Measurements from ENCODE around the gene PSMD3.

The PSMD3 gene

DNA sequence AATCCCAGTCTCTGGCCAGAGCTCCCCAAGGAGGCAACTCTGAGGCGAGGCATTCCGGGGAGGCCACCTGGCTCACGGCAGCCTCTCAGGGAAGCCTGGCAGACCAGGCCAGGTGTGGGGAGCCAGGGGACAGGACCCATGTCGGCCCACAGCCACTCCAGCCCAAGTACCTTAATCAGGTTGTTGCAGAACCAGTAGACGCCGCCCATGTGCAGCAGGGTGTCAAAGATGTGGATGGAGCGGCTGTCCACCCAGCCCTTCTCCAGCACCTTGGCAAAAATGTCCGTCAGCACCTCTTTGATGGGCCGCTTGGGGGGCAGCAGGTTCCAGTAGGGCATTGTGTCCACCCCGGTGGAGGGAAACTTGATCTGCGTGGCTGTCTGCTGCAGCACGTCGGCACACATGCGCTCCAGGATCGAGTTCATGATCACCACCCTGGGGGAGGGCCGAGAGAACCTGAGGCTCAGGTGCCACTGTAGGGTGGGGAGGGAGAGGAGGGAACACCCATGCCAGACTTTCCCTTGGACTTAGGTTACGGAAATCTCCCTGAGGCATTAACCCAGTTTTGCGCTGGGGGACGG lies 42.4 kb downstream of the PSMD3 start:
- DNase-seq (ENCODE audit: low spot score) = no peak

DNA sequence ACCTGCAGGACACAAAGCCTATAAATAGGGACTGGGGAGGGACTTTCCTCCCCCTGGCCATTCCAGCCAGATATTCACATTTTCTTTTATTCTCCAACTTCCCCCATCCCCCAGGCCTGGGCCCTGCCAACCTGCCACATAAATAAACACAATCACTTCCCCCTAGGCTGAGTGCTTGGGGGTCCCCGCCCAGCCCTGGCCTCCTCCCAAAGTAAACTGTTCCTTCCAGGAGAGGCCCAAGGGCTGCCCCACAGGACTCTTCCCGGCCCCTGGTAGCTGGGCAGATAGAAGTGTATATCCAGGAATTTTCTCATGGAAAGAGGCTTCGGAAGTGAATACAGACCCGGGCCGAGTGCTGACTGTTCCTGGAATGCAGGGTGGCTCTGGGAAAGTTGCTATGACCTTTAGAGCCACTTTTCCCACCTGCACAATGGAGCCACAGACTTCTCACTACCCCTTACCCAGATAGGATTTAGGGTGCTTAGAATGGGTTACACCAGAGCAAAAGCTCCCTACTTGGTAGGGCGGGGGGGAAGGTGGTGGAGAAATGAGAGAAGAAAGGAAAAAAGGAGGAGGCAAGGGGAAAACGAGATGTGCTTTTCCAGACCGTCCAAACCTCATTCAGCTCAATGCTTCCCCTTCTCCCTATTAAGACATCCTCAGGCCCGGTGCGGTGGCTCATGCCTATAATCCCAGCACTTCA lies 43.1 kb downstream of the PSMD3 start:
- DNase-seq (ENCODE audit: low spot score) = no peak

DNA sequence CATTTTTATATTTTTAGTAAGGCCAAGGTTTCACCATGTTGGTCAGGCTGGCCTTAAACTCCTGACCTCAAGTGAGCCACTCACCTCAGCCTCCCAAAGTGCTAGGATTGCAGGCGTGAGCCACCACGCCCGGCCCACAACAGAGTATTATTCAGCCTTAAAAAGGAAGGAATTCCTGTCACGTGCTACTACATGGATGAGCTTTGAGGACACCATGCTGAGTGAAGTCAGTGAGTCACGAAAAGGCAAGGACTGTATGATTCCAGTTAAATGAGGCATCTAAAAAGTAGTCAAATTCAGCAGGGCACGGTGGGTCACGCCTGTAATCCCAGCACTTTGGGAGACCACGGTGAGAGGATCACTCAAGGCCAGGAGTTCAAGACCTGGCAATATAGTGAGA lies 44.3 kb downstream of the PSMD3 start:
- DNase-seq (ENCODE audit: low spot score) = no peak

DNA sequence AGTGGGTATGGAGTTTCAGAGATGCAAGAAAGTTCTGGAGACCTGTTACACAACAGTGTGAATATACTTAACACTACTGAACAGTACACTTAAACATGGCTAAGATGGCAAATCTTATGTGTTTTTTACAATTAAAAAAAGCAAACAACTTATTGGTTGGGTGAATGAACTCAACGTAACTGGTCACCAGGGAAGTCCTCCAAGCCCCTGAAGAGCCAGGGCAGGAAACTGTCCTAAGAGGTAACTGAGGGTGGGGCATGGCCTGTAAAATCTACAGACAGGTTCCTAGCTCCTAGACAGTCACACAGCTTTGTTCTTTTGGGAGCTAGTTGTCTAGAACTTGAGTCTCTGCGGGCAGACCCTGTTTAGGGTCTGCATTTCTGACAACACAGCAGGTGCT lies 45.0 kb downstream of the PSMD3 start:
- no peak for DNase-seq (ENCODE audit: low spot score)

DNA sequence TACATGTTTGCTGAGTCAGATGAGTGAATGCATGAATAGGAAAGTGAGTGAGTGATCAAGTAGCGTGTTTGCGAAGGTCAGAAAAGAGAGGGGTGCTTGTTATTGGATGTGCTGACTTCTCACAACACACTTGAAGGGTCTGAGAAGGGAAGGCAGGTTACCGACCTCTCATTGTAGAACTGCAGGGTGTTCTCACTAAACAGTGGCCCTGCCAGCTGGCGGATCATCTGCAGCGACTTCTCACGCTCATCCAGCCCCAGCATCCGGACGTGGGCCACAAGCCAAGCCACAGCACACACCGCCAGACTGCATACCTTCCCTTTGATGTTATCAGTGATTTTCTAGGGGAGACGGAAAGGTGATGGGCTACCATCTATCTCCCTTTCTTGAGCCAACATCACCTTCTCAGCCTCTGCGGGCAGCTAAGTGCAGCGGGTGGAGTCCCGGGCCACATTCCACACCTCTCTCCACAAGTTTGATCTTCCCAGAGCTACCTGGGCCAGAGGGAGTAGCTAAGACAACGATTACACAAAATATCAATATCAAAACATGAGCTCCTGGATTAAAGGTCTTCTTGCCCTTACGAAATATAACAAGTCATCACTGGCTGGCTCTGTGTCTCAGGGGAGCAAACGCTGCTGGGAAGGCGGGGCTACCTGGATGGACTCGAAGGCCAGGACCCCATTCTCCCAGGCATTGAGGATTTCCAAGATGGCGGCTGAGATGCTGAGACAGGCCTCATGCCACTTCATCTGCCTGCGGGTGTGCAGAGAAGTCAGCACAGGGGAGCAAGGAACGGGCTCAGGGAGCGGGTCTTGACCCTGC lies 45.6 kb downstream of the PSMD3 start:
- DNase-seq (ENCODE audit: low spot score) = peak; percentile 22

DNA sequence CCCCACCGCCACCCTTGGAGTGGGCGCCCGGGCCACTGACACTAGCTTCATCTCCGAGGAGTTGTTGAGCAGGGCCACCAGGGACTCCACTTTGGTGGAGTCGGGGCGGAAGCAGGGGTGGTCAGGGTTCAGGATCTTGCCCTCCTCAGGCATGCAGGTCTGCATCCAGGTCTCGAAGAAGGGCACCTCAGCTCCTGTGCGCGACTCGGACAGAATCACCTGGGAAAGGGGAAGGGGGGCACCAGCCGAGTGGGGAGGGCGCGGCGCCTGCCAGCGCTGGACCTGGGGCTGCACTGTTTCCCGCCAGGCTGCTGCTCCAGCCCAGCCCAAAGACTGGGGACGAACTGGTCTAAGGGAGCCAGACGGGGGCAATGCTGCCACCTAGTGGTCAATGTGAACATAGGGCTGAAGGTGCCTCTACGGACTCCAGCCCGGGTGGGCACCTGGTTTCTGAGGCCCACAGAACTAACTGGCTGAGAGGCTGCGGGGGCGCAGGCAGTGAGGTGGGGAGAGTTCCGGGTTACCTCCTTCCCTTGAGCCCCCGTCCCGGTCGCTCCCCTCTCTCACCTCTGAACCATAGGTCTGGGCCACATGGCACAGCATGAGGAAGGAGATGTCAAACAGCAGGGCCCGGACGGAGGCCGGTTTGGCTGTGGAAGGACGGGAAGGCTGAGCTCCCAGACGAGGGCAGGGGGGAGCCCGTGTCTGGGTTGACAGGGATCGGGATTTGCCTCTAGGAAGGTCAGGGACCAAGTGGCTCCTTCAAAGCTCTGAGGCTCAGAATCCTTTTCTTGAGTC lies 46.4 kb downstream of the PSMD3 start:
- DNase-seq (ENCODE audit: low spot score) = peak; percentile 81

DNA sequence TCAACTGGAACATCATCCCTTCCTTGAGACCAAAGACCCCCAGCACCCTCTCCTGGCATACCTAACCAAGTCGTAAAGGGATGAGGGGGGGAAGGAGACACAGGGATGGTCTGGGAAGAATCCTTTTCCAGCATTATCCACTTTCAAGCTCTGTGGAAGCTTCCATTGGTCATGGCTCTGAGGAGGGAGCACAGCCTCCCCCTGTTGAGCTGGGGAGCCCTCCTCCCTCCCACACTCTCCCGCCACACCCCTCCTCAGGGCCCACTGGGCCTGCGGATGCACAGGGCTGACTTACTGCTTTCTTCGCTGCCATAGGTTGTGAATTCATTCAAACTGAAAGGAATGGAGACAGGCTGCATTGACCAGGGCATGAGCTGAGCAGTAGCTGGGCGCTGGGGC lies 47.0 kb downstream of the PSMD3 start:
- no peak for DNase-seq (ENCODE audit: low spot score)

DNA sequence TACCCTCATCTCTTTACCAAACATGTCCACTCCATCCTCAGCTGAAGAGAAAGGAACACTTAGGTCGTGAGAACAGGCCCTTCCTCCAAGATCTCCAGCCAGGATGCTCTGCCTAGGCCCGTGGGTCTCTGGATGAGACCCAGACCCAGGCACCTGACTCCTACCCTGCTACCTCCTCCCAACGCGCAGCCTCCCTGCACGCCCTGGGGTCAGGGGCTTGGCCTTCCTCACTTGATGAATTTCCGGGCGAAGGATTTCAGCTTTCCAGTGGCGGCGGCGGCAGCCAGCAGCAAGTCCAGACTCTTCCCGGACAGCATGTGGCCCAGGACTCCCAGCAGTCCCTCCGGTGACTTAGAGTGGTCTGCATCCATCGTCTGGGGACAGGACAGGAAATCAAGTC lies 48.0 kb downstream of the PSMD3 start:
- DNase-seq (ENCODE audit: low spot score) = no peak

DNA sequence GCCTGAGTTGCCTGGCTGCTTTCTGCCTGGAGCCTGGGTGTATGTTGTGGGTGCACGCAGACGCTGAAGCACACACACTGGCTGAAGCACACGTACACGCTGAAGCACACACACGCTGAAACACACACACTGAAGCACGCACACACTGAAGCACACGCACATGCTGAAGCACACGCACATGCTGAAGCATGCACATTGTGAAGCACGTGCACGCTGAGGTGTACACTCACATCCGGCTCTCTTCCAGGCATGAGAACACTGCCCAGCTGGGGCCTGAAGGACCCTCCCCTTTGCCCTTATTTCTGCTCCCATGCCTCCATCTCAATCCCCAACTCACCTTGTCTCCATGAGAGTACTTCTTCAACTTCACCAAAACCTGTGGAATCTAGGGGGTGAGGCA lies 51.1 kb downstream of the PSMD3 start:
- no peak for DNase-seq (ENCODE audit: low spot score)

DNA sequence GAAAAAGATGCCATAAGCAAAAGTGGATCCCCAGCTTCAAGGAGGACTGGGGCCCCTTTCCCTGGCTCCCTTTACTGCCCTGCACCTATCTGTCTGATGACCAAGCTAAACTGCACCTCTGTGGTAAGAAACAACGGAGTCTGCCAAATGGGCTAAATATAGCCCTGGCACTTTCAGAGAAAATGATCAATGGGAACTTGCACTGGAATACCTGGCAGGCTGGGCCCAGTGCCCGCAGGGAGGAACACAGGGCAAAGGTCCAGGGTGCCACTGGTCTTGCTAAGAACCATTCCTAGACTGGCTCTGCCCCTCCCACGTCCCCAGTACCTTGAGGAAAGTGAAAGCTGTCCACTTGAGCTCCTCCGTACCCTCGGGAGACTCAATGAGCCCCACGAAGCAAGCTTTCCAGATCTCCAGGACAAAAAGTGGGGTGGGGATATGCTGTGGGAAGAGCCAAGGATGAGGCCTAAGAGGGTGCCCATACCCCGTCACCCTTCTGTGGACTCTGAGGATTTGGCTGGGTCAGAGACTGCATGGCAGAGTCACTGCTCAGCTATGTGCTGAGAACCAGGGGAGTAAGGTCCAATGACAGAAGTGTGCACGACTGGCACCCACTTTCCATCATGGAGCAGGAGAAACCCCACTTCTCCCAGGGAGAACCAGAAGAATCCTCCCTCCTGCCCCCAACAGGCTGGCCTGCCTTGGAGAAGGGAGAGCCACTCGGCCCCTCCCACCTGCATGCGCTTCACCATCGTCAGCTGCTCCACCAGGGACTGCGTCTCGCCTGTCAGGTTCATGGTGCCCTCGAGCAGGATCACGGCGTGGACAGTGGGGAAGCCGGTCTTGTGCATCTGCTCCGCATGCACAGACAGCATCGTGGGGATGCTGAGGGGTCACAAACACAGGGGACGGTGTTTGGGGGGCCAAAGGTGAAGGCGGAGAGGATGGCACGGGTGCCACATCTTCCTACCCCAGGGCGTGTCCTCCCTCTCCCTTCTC lies 52.0 kb downstream of the PSMD3 start:
- DNase-seq (ENCODE audit: low spot score) = no peak

DNA sequence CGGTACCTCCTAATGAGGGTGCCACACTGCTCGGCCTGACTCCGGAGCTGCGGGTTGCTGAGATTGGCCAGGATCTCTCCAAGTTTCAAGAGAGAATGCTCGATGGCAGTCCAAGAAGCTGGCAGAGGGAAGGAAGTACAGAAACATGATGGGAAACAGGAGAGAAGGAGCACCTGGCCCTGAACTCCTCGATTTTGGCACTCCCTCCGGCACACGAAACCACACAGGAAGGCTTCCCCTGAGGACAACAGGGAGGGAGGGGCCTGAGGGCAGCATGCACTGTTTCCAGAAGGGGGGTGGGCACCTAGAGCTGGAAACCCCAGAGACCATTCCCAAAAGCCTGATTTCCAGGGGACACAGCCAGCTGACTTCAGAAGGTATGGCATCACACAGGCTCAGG lies 52.7 kb downstream of the PSMD3 start:
- no peak for DNase-seq (ENCODE audit: low spot score)

DNA sequence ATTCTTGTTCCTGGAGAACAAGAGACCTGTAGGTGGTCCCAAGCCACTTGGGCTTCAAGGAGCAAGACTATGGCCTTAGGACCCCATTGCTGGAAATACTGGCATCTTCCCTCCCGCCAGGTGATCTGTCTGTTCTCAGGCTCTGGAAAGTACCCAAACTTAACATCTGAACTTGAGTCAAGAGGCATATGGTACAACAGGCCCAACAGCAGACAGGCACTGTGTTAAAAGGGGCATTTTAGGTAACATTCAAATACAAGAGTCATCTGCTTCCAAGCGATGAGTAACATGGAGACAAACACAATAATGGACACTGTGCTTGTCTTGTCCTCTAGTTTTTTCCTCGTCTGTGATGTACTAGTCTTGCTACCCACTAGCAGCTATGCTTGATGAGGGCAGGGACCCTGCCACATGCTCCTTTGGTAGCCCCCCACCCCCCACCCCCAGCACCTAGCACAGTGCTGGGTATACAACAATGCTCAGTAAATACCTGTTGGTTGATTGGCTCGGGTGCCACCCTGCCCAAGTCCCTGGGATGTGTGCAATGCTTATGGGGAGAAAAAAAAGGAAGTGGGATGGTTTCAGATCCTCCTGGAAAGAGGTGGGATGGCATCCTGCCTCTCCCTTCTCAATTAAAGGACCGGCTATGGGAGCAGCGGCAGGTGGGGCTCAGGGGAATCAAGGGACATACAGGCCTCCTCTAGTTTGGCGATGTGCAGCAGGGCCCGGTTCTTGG lies 54.0 kb downstream of the PSMD3 start:
- DNase-seq (ENCODE audit: low spot score) = no peak

DNA sequence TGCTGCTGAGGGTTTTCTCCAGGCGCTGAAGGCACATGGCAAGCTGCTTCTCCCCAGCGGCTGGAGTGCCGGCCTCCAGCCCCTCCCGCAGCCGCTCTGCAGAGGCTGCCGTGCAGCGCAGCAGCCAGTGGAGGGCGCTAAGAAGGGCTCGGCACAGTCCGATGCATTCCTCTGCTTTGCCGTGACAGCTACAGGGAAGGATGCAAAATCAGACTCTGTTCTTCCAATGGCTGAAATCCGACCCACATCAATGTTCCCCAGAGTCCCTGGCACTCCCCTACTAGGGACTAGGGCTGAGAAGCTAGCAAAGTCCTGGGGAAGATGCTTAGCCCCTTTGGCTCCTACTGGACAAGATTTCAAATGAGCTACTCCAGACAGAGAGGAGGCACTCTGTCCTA lies 54.6 kb downstream of the PSMD3 start:
- DNase-seq (ENCODE audit: low spot score) = no peak

DNA sequence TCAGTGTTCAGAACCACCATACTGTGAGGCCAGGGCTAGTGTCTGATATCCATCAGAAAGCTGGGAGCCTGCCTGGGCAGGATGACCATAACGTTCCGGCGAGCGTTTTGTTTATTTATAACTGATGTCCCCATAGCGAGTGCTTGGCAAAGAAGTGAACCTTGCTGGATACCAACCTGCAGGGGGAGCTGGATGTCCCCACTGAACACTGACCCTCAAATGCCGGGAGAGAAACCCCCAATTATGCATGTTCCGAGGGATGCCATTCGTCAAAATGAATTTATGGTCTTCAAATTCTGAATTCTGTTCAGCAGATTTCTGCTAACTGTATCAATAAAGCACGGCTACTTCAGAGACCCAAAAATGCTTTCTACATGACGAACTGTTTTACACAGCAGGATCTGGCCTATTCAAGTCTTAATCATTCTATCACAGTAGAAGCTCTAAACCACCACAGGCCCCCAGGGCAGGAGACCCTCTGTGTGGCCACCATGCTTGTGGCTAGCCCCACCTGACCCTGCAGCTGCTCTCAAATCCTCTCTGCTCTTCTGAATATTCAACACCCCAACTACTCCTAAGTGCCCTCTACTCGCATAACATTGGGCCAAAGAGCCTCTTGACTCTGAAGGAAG lies 58.4 kb downstream of the PSMD3 start:
- no peak for DNase-seq (ENCODE audit: low spot score)

DNA sequence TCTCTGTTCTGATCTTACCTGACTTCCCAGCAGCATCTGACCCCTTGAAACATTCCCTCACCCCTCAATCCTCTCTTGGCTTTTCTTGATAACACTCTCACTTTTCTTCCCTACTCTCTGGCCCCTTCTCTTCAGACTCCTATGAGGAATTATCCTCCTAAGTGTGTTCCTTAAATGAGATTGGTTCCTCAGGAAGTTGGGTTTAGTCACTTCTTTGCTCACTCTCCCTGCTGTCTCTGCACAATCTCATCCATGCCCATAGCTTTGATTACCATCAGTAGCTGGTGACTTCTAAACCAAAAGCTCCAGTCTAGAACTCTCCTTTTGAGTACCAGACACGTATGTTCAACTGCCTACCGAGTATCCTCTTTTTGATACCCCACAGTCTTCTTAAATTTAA lies 60.6 kb downstream of the PSMD3 start:
- DNase-seq (ENCODE audit: low spot score) = no peak

Measured in activated CD4-positive, alpha-beta T cell treated with anti-CD3 and anti-CD28 coated beads, Interleukin-2, Interleukin-4, amounts not matched to agents 100 ng/mL and 50 ng/mL, durations not matched to agents 16 hours and 8 hours (primary cell).